Endothelial cell of umbilical vein (primary cell): Measurements from ENCODE around the gene FAM120A. TPM values are rescaled to one million over a fixed set of nuclear protein-coding genes. Genes with fewer than 3 reads are reported as not detected.
"Not testable (repeated sequence)": the region's sequence is repeated elsewhere in the genome, so short reads cannot be mapped to it uniquely, and the experiment has no call there.

ENCODE experiments used
- BruUV-seq: library from RNA; stranded (reverse); fragments of 400-500 nt; replicated peaks from 2 replicates; lab custom pipeline; 2021; lab: Mats Ljungman, UMichigan
- CTCF ChIA-PET: fragments of 300-600, 350-600 bp; sonication (Branson Sonifier 250); formaldehyde crosslinking; loops from one replicate; lab custom pipeline; 2021; ENCODE audit warnings: antibody characterized with exemption, inconsistent platforms; lab: Charles Lee
- POLR2A ChIA-PET: fragments of 300-600, 350-600 bp; sonication (Branson Sonifier 250); formaldehyde crosslinking; loops from one replicate; lab custom pipeline; 2021; ENCODE audit warnings: antibody characterized with exemption, inconsistent platforms; lab: Charles Lee
- DNase-seq: peaks from one replicate; pipeline ENCODE4 v3.0.0-alpha.2; 2011; ENCODE audit warnings: low read depth, low spot score
- FAIRE-seq: peaks from 2 replicates; lab custom pipeline; 2011; peaks lifted over from hg19 to GRCh38; lab: Jason Lieb, UNC
- H2AFZ ChIP-seq: 2 replicates; pipeline ENCODE4 v1.6.0; 2012; ENCODE audit warnings: low read depth, low read length, control low read depth, inconsistent platforms
- H3K27ac ChIP-seq: 2 replicates; pipeline ENCODE4 v1.5.1; 2011; ENCODE audit warnings: low read depth, mild to moderate bottlenecking, control low read depth, low read length, moderate library complexity; ENCODE audit not compliant: insufficient read depth
- H3K27me3 ChIP-seq, 2 experiments: 2 replicates each; pipeline versions ENCODE4 v1.6.0 to v1.6.1; 2011; ENCODE audit warnings: low read length in 2 of 2, mixed read lengths in 1 of 2; ENCODE audit not compliant: control insufficient read depth in 2 of 2, insufficient read depth in 2 of 2
- H3K36me3 ChIP-seq, 2 experiments: 2 replicates in 1 of 2; 3 replicates in 1 of 2; pipeline ENCODE4 v1.5.1; 2011; ENCODE audit warnings: low read length in 2 of 2, mild to moderate bottlenecking in 1 of 2, moderate library complexity in 1 of 2; ENCODE audit not compliant: control insufficient read depth in 2 of 2, insufficient read depth in 2 of 2; ENCODE audit errors: extremely low read depth in 1 of 2
- H3K4me1 ChIP-seq: 3 replicates; pipeline ENCODE4 v1.5.1; 2011; ENCODE audit warnings: mild to moderate bottlenecking, low read length; ENCODE audit not compliant: control insufficient read depth, insufficient read depth; ENCODE audit errors: extremely low read depth
- H3K4me2 ChIP-seq: 2 replicates; pipeline ENCODE4 v1.6.1; 2011; ENCODE audit warnings: low read length, control low read depth, mixed read lengths; ENCODE audit not compliant: insufficient read depth
- H3K4me3 ChIP-seq, 3 experiments: fragments of 200-600 bp in 1 of 3; sonication (generic), shearing (Covaris generic) in 1 of 3; replicated peaks in 1 of 3; 2 replicates each; pipeline ENCODE4 v1.5.1; 2011 to 2016; ENCODE audit warnings: control low read depth in 3 of 3, low read length in 3 of 3, mild to moderate bottlenecking in 2 of 3, inconsistent platforms in 1 of 3, low read depth in 1 of 3, moderate library complexity in 1 of 3; ENCODE audit not compliant: insufficient read depth in 1 of 3
- H3K79me2 ChIP-seq: 2 replicates; pipeline ENCODE4 v1.6.0; 2012; ENCODE audit warnings: low read length, inconsistent platforms; ENCODE audit not compliant: control insufficient read depth, insufficient read depth
- H3K9ac ChIP-seq: replicated peaks from 2 replicates; pipeline ENCODE3; 2011; ENCODE audit warnings: low read length, control low read depth; ENCODE audit not compliant: insufficient read depth; ENCODE audit errors: extremely low read depth
- H3K9me1 ChIP-seq: replicated peaks from 3 replicates; pipeline ENCODE4 v1.6.0; 2011; ENCODE audit warnings: mild to moderate bottlenecking, low read length; ENCODE audit not compliant: control insufficient read depth, insufficient read depth; ENCODE audit errors: extremely low read depth
- H3K9me3 ChIP-seq: replicated peaks from 2 replicates; pipeline ENCODE4 v1.5.1; 2012; ENCODE audit warnings: low read length, inconsistent platforms; ENCODE audit not compliant: control insufficient read depth, insufficient read depth
- H4K20me1 ChIP-seq: replicated peaks from 2 replicates; pipeline ENCODE3; 2011; ENCODE audit warnings: mild to moderate bottlenecking, low read length; ENCODE audit not compliant: control insufficient read depth, insufficient read depth; ENCODE audit errors: extremely low read depth
- EZH2 ChIP-seq: IDR thresholded peaks from 2 replicates; pipeline ENCODE4 v1.6.1; 2012; ENCODE audit warnings: borderline replicate concordance, low read depth, mild to moderate bottlenecking, moderate library complexity, low read length, inconsistent platforms; ENCODE audit not compliant: severe bottlenecking
- FOS ChIP-seq: IDR thresholded peaks from 2 replicates; pipeline ENCODE4 v1.6.1; 2011; ENCODE audit warnings: mild to moderate bottlenecking, low read length, moderate library complexity, borderline replicate concordance; ENCODE audit not compliant: insufficient read depth
- GATA2 ChIP-seq: IDR thresholded peaks from 2 replicates; pipeline ENCODE4 v1.7.0; 2011; ENCODE audit warnings: low read depth, mild to moderate bottlenecking, moderate library complexity, mixed read lengths, low read length; ENCODE audit not compliant: insufficient read length, insufficient read depth
- JUN ChIP-seq: IDR thresholded peaks from 2 replicates; pipeline ENCODE4 v1.6.1; 2011; ENCODE audit warnings: borderline replicate concordance, low read depth; ENCODE audit not compliant: insufficient read length, insufficient read depth
- MYC ChIP-seq: IDR thresholded peaks from one replicate; pipeline ENCODE4 v1.6.1; 2011; ENCODE audit warnings: mild to moderate bottlenecking, low read depth, low read length
- POLR2A ChIP-seq: IDR thresholded peaks from 2 replicates; pipeline ENCODE4 v1.6.1; 2012; ENCODE audit warnings: low read depth, mild to moderate bottlenecking, control low read depth, low read length
- POLR2AphosphoS5 ChIP-seq: IDR thresholded peaks from 2 replicates; pipeline ENCODE4 v1.6.1; 2012; ENCODE audit warnings: low read depth, mild to moderate bottlenecking, control low read depth, low read length, moderate library complexity; ENCODE audit not compliant: insufficient read depth
- dilution Hi-C: fragments of 300-500 bp; cut with MboI; formaldehyde crosslinking; loops from one replicate; pipeline ENCODE4 v1.15.0; 2019; ENCODE audit warnings: low sequenced_read_pairs; ENCODE audit not compliant: extremely low pct_ligation_motif_present
- intact Hi-C: fragments of 100-400 bp; cut with micrococcal nuclease; formaldehyde crosslinking; loops from one replicate; pipeline ENCODE4 v1.10.0; 2022
- polyA plus RNA-seq, 4 experiments: library from polyadenylated mRNA; depleted of rRNA in 3 of 4; stranded (reverse) in 3 of 4; unstranded in 1 of 4; fragments of >200 nt; gene quantifications; 2 replicates each; pipeline versions ENCODE4 v1.2.1 to v1.2.3, GENCODE V29; 2011 to 2012; ENCODE audit warnings: missing spikeins in 1 of 4
- total RNA-seq: library from RNA; stranded (reverse); gene quantifications from 2 replicates; pipeline ENCODE4 v1.2.3, GENCODE V29; 2021
- TF ChIP-seq, protein P1 (sequence below): IDR thresholded peaks from 2 replicates; pipeline ENCODE4 v1.6.1; 2011; ENCODE audit not compliant: insufficient read depth, insufficient read length
- TF ChIP-seq, protein P2 (sequence below), 2 donors: IDR thresholded peaks; 1 replicate in 1 of 2; 2 replicates in 1 of 2; pipeline ENCODE4 v1.5.1; 2011; ENCODE audit warnings: low read length in 2 of 2, mild to moderate bottlenecking in 2 of 2, moderate library complexity in 2 of 2, control low read depth in 1 of 2, inconsistent platforms in 1 of 2, low read depth in 1 of 2; ENCODE audit not compliant: insufficient read depth in 1 of 2; ENCODE audit errors: extremely low read depth in 1 of 2

FAM120A gene
- total and polyA plus RNA-seq, 2 donors (not counting 3 experiments of a cell fraction or from before 2014, with no cell fraction given) = 66.8 to 126 TPM

DNA sequence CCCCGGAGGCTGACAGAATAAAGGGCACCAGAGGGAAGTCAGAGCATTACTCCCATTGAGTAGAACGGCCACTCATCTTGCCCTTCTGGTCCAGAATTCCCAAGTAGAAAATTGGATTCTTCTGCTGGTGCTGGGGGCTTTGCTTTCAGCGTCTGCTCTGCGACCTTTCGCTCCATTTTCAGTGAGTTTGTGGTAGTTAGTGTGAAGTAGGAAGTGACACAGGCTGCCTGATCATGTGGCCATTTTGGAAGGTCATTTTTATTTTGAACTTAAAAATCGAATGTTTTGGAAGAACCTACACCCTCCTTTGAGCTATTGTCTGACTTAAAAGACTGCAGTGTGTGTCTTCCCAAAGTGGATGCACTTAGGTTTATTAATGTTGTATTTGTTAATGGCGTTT is 58.6 kb downstream of the FAM120A start:
- Histone ChIP-seq H2AFZ (no peak overlapping the region), H3K36me3 (peaks cover 0 to 1% of the 10 kb centered on the region in 2 experiments), H3K79me2 (peaks cover 85% of the 10 kb centered on the region), H3K9me1 (no peaks in the 10 kb centered on the region), H3K27ac (no peak overlapping the region), H4K20me1 (no peaks in the 10 kb centered on the region), H3K4me2 (no peak overlapping the region), H3K4me3 (no peak overlapping the region), H3K9me3 (no peaks in the 10 kb centered on the region), H3K27me3 (no peaks in the 10 kb centered on the region), H3K4me1 (no peaks in the 10 kb centered on the region), H3K9ac (no peak overlapping the region)
- intact Hi-C loops (no loop called here), dilution Hi-C loops (no loop called here)
- TF ChIP-seq MYC (no peak), EZH2 (no peak), JUN (no peak), GATA2 (no peak), FOS (no peak), POLR2A (no peak), POLR2AphosphoS5 (no peak)
- TF ChIP-seq, protein P1, sequence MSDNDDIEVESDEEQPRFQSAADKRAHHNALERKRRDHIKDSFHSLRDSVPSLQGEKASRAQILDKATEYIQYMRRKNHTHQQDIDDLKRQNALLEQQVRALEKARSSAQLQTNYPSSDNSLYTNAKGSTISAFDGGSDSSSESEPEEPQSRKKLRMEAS = no peak
- TF ChIP-seq, protein P2, sequence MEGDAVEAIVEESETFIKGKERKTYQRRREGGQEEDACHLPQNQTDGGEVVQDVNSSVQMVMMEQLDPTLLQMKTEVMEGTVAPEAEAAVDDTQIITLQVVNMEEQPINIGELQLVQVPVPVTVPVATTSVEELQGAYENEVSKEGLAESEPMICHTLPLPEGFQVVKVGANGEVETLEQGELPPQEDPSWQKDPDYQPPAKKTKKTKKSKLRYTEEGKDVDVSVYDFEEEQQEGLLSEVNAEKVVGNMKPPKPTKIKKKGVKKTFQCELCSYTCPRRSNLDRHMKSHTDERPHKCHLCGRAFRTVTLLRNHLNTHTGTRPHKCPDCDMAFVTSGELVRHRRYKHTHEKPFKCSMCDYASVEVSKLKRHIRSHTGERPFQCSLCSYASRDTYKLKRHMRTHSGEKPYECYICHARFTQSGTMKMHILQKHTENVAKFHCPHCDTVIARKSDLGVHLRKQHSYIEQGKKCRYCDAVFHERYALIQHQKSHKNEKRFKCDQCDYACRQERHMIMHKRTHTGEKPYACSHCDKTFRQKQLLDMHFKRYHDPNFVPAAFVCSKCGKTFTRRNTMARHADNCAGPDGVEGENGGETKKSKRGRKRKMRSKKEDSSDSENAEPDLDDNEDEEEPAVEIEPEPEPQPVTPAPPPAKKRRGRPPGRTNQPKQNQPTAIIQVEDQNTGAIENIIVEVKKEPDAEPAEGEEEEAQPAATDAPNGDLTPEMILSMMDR (IDR thresholded peaks at IDR 0.05; ENCODE audit: extremely low read depth in 1 of 2, insufficient read depth in 1 of 2, low read depth in 1 of 2, low read length in 2 of 2) = no peak
- no TSS peak for BruUV-seq
- CTCF ChIA-PET = interaction anchor here (1.6 kb wide), 1 partner anchor 13 kb away, joined by 3 read pairs; no protein-coding TSS in a partner anchor
- no peak for DNase-seq
- FAIRE-seq = no peak
- POLR2A ChIA-PET = no interaction called here

DNA sequence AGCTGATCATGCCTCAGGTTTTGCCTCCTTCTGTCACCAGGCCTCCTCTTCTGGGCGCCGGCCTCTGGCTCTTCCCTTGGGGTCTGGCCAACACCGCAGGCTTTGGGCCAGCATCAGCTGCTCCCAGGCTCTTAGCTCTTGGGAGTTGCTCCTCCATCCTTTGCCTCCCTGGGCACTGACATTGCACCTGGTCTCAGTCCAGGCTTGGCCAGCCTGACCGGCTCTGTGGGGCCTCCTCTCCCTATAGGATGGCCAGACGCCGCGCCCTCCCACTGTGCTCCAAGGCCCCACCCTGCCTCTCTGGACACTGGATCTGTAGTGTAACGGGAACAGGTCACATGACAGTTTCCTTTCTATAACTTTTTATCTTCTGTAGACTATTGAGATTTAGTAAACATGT is 59.7 kb downstream of the FAM120A start:
- H3K9ac ChIP-seq, POLR2A ChIA-PET, H3K4me1 ChIP-seq, H3K9me3 ChIP-seq, DNase-seq, dilution Hi-C loops, H4K20me1 ChIP-seq, H2AFZ ChIP-seq, H3K27ac ChIP-seq, H3K9me1 ChIP-seq, intact Hi-C loops, H3K27me3 ChIP-seq, H3K36me3 ChIP-seq, CTCF ChIA-PET, FAIRE-seq, H3K4me3 ChIP-seq, H3K4me2 ChIP-seq, BruUV-seq: not testable (repeated sequence)
- H3K79me2 ChIP-seq = peaks cover 77% of the 10 kb centered on the region

DNA sequence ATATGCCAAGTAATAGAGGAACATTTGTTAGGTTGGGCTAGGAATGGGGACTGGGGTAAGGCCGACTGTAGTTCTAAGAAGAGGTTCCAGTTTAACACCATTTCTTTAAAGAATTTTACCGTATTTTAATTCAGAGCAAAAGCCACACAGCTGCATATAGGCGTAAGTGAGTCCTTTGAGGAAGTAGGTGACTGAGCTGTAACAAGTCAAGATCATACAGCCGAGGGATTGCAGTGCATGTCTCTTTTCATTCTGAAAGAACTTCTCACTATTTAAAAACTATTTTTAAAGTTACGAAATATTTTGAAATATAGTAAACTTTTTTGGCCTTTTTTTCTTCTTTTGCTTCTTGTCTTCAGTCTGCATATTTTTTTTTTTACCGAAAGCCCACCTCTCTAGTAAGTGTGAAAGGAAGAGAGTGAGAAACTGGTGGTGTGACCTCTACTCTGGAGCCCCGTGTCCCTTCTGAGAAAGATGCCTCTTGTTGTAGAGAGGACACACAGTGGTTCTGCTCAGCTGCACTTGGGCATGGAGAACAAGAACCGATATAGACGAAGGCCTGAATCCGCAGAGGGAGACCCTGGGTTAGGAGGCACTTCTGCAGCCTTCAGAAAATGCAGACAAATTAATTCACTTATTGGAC is 60.8 kb downstream of the FAM120A start:
- H3K27ac ChIP-seq, H3K4me3 ChIP-seq, CTCF ChIA-PET, H3K36me3 ChIP-seq, DNase-seq, BruUV-seq, H3K4me2 ChIP-seq, H3K9me3 ChIP-seq, H3K9me1 ChIP-seq, H2AFZ ChIP-seq, FAIRE-seq, POLR2A ChIA-PET, H3K4me1 ChIP-seq, dilution Hi-C loops, H3K27me3 ChIP-seq, intact Hi-C loops, H3K9ac ChIP-seq, H4K20me1 ChIP-seq: not testable (repeated sequence)
- H3K79me2 ChIP-seq = peaks cover 72% of the 10 kb centered on the region
